Hepatocyte (in vitro differentiated cells): Measurements from ENCODE around the gene SLC45A3. TPM values are rescaled to one million over a fixed set of nuclear protein-coding genes. Genes with fewer than 3 reads are reported as not detected.

Experiments
- DNase-seq: peaks from one replicate; pipeline ENCODE4 v3.0.0-alpha.2; 2016; ENCODE audit warnings: low spot score
- H2AFZ ChIP-seq: fragments of 200-600 bp; sonication (generic); 2 replicates; pipeline ENCODE4 v1.6.0; 2016; ENCODE audit warnings: antibody characterized with exemption, mild to moderate bottlenecking
- H3K27ac ChIP-seq: fragments of 200-600 bp; sonication (generic); 2 replicates; pipeline ENCODE4 v1.5.1; 2016; ENCODE audit warnings: mild to moderate bottlenecking
- H3K27me3 ChIP-seq: fragments of 200-600 bp; sonication (generic); 2 replicates; pipeline ENCODE4 v1.6.1; 2016
- H3K36me3 ChIP-seq: fragments of 200-600 bp; sonication (generic); replicated peaks from 2 replicates; pipeline ENCODE4 v1.5.1; 2016; ENCODE audit warnings: low read depth; ENCODE audit not compliant: insufficient read depth
- H3K4me1 ChIP-seq: fragments of 200-600 bp; sonication (generic); 2 replicates; pipeline ENCODE4 v1.5.1; 2016; ENCODE audit warnings: mild to moderate bottlenecking, moderate library complexity; ENCODE audit not compliant: insufficient read depth
- H3K4me2 ChIP-seq: fragments of 200-600 bp; sonication (generic); 2 replicates; pipeline ENCODE4 v1.6.0; 2016
- H3K4me3 ChIP-seq: fragments of 200-600 bp; sonication (generic); 2 replicates; pipeline ENCODE4 v1.5.1; 2016; ENCODE audit warnings: mild to moderate bottlenecking
- H3K79me2 ChIP-seq: fragments of 200-600 bp; sonication (generic); 2 replicates; pipeline ENCODE4 v1.6.0; 2017; ENCODE audit warnings: mild to moderate bottlenecking
- H3K9me2 ChIP-seq: fragments of 200-600 bp; sonication (generic); replicated peaks from 2 replicates; pipeline ENCODE4 v1.6.0; 2017; ENCODE audit warnings: mild to moderate bottlenecking; ENCODE audit not compliant: insufficient read depth
- H3K9me3 ChIP-seq: fragments of 200-600 bp; sonication (generic); 2 replicates; pipeline ENCODE4 v1.5.1; 2016; ENCODE audit warnings: low read depth, mild to moderate bottlenecking
- H4K20me1 ChIP-seq: fragments of 200-600 bp; sonication (generic); 2 replicates; pipeline ENCODE4 v1.6.0; 2016; ENCODE audit warnings: mild to moderate bottlenecking; ENCODE audit not compliant: insufficient read depth, poor library complexity, severe bottlenecking
- EZH2 ChIP-seq: fragments of 200-600 bp; sonication (generic); IDR thresholded peaks from 2 replicates; pipeline ENCODE4 v1.6.1; 2016; ENCODE audit warnings: antibody characterized with exemption, mild to moderate bottlenecking, borderline replicate concordance
- EZH2phosphoT487 ChIP-seq: fragments of 200-600 bp; sonication (generic); IDR thresholded peaks from one replicate; pipeline ENCODE4 v1.6.1; 2018; ENCODE audit warnings: antibody characterized with exemption, mild to moderate bottlenecking, low read depth, moderate library complexity; ENCODE audit not compliant: unreplicated experiment, severe bottlenecking
- WGBS: methylation state at CpG from one replicate; pipeline ENCODE4 v1.1.6; 2016; ENCODE audit warnings: low lambda C conversion rate; ENCODE audit errors: missing lambda C conversion rate; 5-methylcytosine and 5-hydroxymethylcytosine counted together
- polyA plus RNA-seq: library from polyadenylated mRNA; unstranded; fragments of >200 nt; fragmentation: Nextera tagmentation; extraction: Ambion mirVana; gene quantifications from 2 replicates; pipeline ENCODE4 v1.2.1, GENCODE V29; 2016
- total RNA-seq: library from RNA; depleted of rRNA; stranded (reverse); fragments of >200 nt; gene quantifications from 2 replicates; pipeline ENCODE4 v1.2.3, GENCODE V29; 2014
- TF ChIP-seq, protein P1 (sequence below): fragments of 200-600 bp; sonication (generic); IDR thresholded peaks from 2 replicates; pipeline ENCODE4 v1.5.1; 2016; ENCODE audit warnings: antibody characterized with exemption, mild to moderate bottlenecking; ENCODE audit not compliant: poor library complexity

SLC45A3 gene
- total and polyA plus RNA-seq, 2 experiments from 2014 or later, result 4.6 to 12.2 TPM

DNA sequence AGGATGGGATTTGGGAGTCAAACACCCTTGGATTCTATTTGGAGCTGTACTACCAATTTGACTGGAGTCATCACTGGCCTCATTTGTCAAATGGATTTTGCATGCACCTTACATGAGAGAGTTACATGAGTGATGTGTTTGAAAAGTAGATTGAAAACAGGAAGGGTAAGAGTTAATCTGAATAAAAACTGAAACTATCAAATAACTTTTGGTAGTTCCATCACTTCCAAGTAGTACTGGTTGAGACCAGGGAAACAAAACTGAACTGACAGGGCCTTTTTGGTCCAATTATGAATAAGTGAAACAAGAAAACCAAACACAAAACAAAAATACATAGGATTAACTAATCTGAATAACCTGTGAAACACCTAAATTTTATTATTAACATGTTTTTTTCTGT is 39.5 kb upstream of the SLC45A3 start:
- H3K4me2 ChIP-seq, result no peak overlapping the region
- H3K79me2 ChIP-seq, result peaks cover 37% of the 10 kb centered on the region
- H3K4me3 ChIP-seq, result no peak overlapping the region
- no peaks in the 10 kb centered on the region for H4K20me1 ChIP-seq
- H3K27me3 ChIP-seq, result no peaks in the 10 kb centered on the region
- H3K9me3 ChIP-seq, result no peaks in the 10 kb centered on the region
- no peak overlapping the region for H2AFZ ChIP-seq
- DNase-seq, result no peak
- H3K4me1 ChIP-seq, result peaks cover 3% of the 10 kb centered on the region
- no peak for TF ChIP-seq EZH2
- TF ChIP-seq, protein P1, sequence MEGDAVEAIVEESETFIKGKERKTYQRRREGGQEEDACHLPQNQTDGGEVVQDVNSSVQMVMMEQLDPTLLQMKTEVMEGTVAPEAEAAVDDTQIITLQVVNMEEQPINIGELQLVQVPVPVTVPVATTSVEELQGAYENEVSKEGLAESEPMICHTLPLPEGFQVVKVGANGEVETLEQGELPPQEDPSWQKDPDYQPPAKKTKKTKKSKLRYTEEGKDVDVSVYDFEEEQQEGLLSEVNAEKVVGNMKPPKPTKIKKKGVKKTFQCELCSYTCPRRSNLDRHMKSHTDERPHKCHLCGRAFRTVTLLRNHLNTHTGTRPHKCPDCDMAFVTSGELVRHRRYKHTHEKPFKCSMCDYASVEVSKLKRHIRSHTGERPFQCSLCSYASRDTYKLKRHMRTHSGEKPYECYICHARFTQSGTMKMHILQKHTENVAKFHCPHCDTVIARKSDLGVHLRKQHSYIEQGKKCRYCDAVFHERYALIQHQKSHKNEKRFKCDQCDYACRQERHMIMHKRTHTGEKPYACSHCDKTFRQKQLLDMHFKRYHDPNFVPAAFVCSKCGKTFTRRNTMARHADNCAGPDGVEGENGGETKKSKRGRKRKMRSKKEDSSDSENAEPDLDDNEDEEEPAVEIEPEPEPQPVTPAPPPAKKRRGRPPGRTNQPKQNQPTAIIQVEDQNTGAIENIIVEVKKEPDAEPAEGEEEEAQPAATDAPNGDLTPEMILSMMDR, result no peak
- no peak for TF ChIP-seq EZH2phosphoT487
- no peak overlapping the region for H3K27ac ChIP-seq
- no peaks in the 10 kb centered on the region for H3K9me2 ChIP-seq
- H3K36me3 ChIP-seq, result no peaks in the 10 kb centered on the region

DNA sequence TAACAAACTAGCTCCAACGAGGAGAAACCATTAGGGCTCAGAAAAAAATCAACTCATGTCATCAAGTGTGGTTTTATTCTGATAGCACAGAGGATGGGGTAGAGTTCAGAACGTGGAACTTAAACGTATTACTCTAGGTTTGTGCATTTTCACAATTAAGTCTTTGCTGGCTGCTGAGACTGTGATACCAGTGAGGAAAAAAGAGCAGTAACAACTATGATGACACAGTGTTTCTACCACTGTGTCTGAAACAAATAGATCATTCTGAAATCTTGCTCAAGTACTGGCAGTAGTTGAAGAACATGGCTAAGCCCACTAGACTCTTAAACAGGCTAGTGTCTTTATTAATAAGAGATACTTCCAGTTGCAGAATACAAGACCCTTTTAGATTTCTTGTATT is 38.7 kb upstream of the SLC45A3 start:
- Histone ChIP-seq H3K27ac (no peak overlapping the region), H3K4me2 (no peak overlapping the region), H3K79me2 (peaks cover 29% of the 10 kb centered on the region), H3K4me1 (peaks cover 9% of the 10 kb centered on the region), H3K36me3 (no peaks in the 10 kb centered on the region), H3K27me3 (no peaks in the 10 kb centered on the region), H3K9me3 (no peaks in the 10 kb centered on the region), H2AFZ (no peak overlapping the region), H4K20me1 (no peaks in the 10 kb centered on the region), H3K9me2 (no peaks in the 10 kb centered on the region), H3K4me3 (no peak overlapping the region)
- DNase-seq, result no peak
- WGBS, result 85% methylated on average over 3 of the region's 3 CpGs
- TF ChIP-seq, protein P1, result no peak
- TF ChIP-seq EZH2, result no peak
- TF ChIP-seq EZH2phosphoT487, result no peak

DNA sequence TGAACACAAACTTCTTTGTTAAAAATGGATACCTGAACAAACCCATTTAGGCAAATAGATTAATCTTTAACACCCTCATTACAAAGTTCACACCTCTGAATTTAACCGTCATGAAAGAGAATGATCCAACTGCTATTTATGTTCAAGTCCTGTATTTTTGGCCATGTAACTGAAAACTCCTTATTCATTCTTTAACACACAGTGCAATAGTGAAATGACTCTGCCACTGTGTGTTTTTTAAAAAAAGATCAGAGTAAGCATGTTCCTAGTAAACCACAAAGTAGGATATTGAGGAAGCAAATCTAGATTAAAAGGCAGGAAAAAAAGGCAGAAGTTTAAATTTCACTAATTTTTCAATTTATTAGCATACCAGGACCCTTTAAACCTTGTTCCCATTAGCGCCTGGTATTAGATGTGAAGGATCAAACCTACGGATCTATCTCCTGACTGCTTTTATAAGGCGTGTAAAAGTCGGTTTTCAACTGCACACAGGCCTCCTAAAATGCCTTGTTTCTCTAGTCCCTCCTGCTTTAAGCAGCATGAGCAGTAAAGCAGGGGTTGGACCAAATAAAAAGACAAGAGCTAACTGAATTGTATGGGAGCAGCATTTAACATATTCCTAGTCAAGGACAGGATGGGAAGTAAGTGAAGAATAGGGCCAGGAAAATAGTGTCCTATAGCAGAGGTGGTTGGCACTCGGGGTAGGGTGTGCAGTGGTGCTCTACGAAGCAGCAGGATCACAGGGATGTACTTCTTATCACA is 36.2 kb upstream of the SLC45A3 start:
- Histone ChIP-seq H2AFZ (no peak overlapping the region), H3K27me3 (no peaks in the 10 kb centered on the region), H4K20me1 (no peaks in the 10 kb centered on the region), H3K79me2 (peaks cover 6% of the 10 kb centered on the region), H3K4me3 (no peak overlapping the region), H3K27ac (peak overlapping the region; percentile 9), H3K9me2 (no peaks in the 10 kb centered on the region), H3K4me2 (no peak overlapping the region), H3K9me3 (no peaks in the 10 kb centered on the region), H3K36me3 (no peaks in the 10 kb centered on the region), H3K4me1 (peaks cover 21% of the 10 kb centered on the region)
- DNase-seq, result no peak
- 80% methylated on average over 7 of the region's 7 CpGs for WGBS
- TF ChIP-seq EZH2 (no peak), EZH2phosphoT487 (no peak)
- TF ChIP-seq, protein P1, result no peak
